GM23338 (cell line): ENCODE measurements around the gene MYO16. TPM values are rescaled to one million over a fixed set of nuclear protein-coding genes. Genes with fewer than 3 reads are reported as not detected.

Experiments
- ATAC-seq: fragments of 200-7000 bp; cut with Tn5 transposase; 3 replicates; pipeline ENCODE4 v1.9.1; 2020
- DNase-seq: peaks from one replicate; pipeline ENCODE4 v3.0.0-alpha.2; 2015; ENCODE audit warnings: low spot score
- H2AFZ ChIP-seq: fragments of 200-600 bp; sonication (generic); 2 replicates; pipeline ENCODE4 v1.8.0; 2016; ENCODE audit warnings: antibody characterized with exemption, mild to moderate bottlenecking, moderate library complexity
- H3F3A ChIP-seq: fragments of 200-600 bp; sonication (generic); replicated peaks from 2 replicates; pipeline ENCODE4 v1.8.0; 2017; ENCODE audit warnings: antibody characterized with exemption, mixed run types, low read depth
- H3K27ac ChIP-seq: fragments of 200-600 bp; sonication (generic); 2 replicates; pipeline ENCODE4 v1.6.1; 2016; ENCODE audit warnings: low read depth
- H3K27me3 ChIP-seq: fragments of 200-600 bp; sonication (generic); 2 replicates; pipeline ENCODE4 v1.8.0; 2016; ENCODE audit warnings: mild to moderate bottlenecking, mixed run types, moderate library complexity; ENCODE audit not compliant: insufficient read depth
- H3K36me3 ChIP-seq: fragments of 200-600 bp; sonication (generic); 2 replicates; pipeline ENCODE4 v1.8.0; 2016; ENCODE audit warnings: mild to moderate bottlenecking; ENCODE audit not compliant: insufficient read depth
- H3K4me1 ChIP-seq: fragments of 200-600 bp; sonication (generic); 2 replicates; pipeline ENCODE4 v1.8.0; 2016; ENCODE audit warnings: mild to moderate bottlenecking, moderate library complexity; ENCODE audit not compliant: insufficient read depth
- H3K4me2 ChIP-seq: fragments of 200-600 bp; sonication (generic); 2 replicates; pipeline ENCODE4 v1.7.1; 2017; ENCODE audit warnings: mixed run types
- H3K4me3 ChIP-seq: fragments of 200-600 bp; sonication (generic); 2 replicates; pipeline ENCODE4 v1.6.1; 2016; ENCODE audit warnings: mixed run types
- H3K79me2 ChIP-seq: fragments of 200-600 bp; sonication (generic); replicated peaks from 2 replicates; pipeline ENCODE4 v1.8.0; 2017; ENCODE audit warnings: mild to moderate bottlenecking; ENCODE audit not compliant: insufficient read depth
- H3K9me2 ChIP-seq: fragments of 200-600 bp; sonication (generic); 2 replicates; pipeline ENCODE4 v1.8.0; 2017; ENCODE audit not compliant: insufficient read depth
- H4K20me1 ChIP-seq: fragments of 200-600 bp; sonication (generic); replicated peaks from 2 replicates; pipeline ENCODE4 v1.8.0; 2017; ENCODE audit warnings: mild to moderate bottlenecking; ENCODE audit not compliant: insufficient read depth
- H3K27ac Mint-ChIP-seq: 2 replicates; pipeline ENCODE4 v1.8.0; 2020; ENCODE audit warnings: inconsistent platforms, mild to moderate bottlenecking, moderate library complexity, mixed read lengths
- H3K27me3 Mint-ChIP-seq: 3 replicates; pipeline ENCODE4 v1.8.0; 2022; ENCODE audit warnings: low read depth, mild to moderate bottlenecking, moderate library complexity, mixed read lengths, inconsistent platforms; ENCODE audit not compliant: insufficient read depth, poor library complexity
- H3K36me3 Mint-ChIP-seq: 3 replicates; pipeline ENCODE4 v1.8.0; 2021; ENCODE audit warnings: low read depth, mild to moderate bottlenecking, inconsistent platforms, moderate library complexity, mixed read lengths
- H3K4me1 Mint-ChIP-seq: 3 replicates; pipeline ENCODE4 v1.8.0; 2020; ENCODE audit warnings: mild to moderate bottlenecking, inconsistent platforms, mixed read lengths
- H3K4me3 Mint-ChIP-seq: 3 replicates; pipeline ENCODE4 v1.8.0; 2021; ENCODE audit warnings: moderate library complexity, mild to moderate bottlenecking, inconsistent platforms, mixed read lengths
- H3K9me3 Mint-ChIP-seq: 3 replicates; pipeline ENCODE4 v1.8.0; 2020; ENCODE audit warnings: moderate library complexity, mild to moderate bottlenecking, inconsistent platforms, mixed read lengths
- CREB1 ChIP-seq: fragments of 250-450 bp; sonication (Bioruptor Pico); IDR thresholded peaks from 2 replicates; pipeline ENCODE4 v1.5.0; 2020; ENCODE audit warnings: low read depth, mild to moderate bottlenecking, moderate library complexity
- EZH2 ChIP-seq: fragments of 200-600 bp; sonication (generic); IDR thresholded peaks from one replicate; pipeline ENCODE4 v1.8.0; 2017; ENCODE audit warnings: antibody characterized with exemption, mild to moderate bottlenecking, low read depth; ENCODE audit not compliant: unreplicated experiment
- EZH2phosphoT487 ChIP-seq: fragments of 200-600 bp; sonication (generic); IDR thresholded peaks from one replicate; pipeline ENCODE4 v1.8.1; 2018; ENCODE audit warnings: antibody characterized with exemption; ENCODE audit not compliant: unreplicated experiment
- JUNB ChIP-seq: IDR thresholded peaks from one replicate; pipeline ENCODE4 v1.6.1; 2016; ENCODE audit warnings: antibody characterized with exemption; ENCODE audit not compliant: unreplicated experiment
- NANOG ChIP-seq: IDR thresholded peaks from 2 replicates; pipeline ENCODE4 v1.6.1; 2016; ENCODE audit warnings: antibody characterized with exemption, borderline replicate concordance
- POLR2AphosphoS5 ChIP-seq: IDR thresholded peaks from 2 replicates; pipeline ENCODE4 v1.6.1; 2016; ENCODE audit warnings: antibody characterized with exemption, low read depth
- STAT1 ChIP-seq: IDR thresholded peaks from one replicate; pipeline ENCODE4 v1.6.1; 2016; ENCODE audit warnings: antibody characterized with exemption; ENCODE audit not compliant: unreplicated experiment
- ZNF114 ChIP-seq: fragments of 250-450 bp; sonication (Bioruptor Pico); IDR thresholded peaks from 2 replicates; pipeline ENCODE4 v1.5.0; 2020; ENCODE audit warnings: mild to moderate bottlenecking, moderate library complexity
- ZNF331 ChIP-seq: fragments of 250-450 bp; sonication (Bioruptor Pico); IDR thresholded peaks from 2 replicates; pipeline ENCODE4 v1.5.0; 2020; ENCODE audit warnings: low read depth, mild to moderate bottlenecking, moderate library complexity
- polyA plus RNA-seq: library from polyadenylated mRNA; unstranded; fragments of >200 nt; fragmentation: Nextera tagmentation; extraction: Ambion mirVana; gene quantifications from 2 replicates; pipeline ENCODE4 v1.2.1, GENCODE V29; 2016
- total RNA-seq: library from RNA; depleted of rRNA; stranded (reverse); fragments of >200 nt; shearing (Covaris generic); gene quantifications from 2 replicates; pipeline ENCODE4 v1.2.3, GENCODE V29; 2014
- TF ChIP-seq, protein P1 (sequence below), 2 experiments: fragments of 200-600 bp in 1 of 2; sonication (generic) in 1 of 2; conservative IDR thresholded peaks; 2 replicates each; pipeline versions ENCODE4 v1.5.1 to v1.6.1; 2016 to 2017; ENCODE audit warnings: antibody characterized with exemption in 2 of 2, low read depth in 2 of 2, mild to moderate bottlenecking in 2 of 2, moderate library complexity in 1 of 2
- TF ChIP-seq, protein P2 (sequence below): IDR thresholded peaks from one replicate; pipeline ENCODE4 v1.6.1; 2018; ENCODE audit warnings: antibody characterized with exemption; ENCODE audit not compliant: unreplicated experiment
- TF ChIP-seq, protein P3 (sequence below): IDR thresholded peaks from 2 replicates; pipeline ENCODE4 v1.6.1; 2016; ENCODE audit warnings: antibody characterized with exemption
- TF ChIP-seq, protein P4 (sequence below): fragments of 250-450 bp; sonication (Bioruptor Pico); IDR thresholded peaks from 2 replicates; pipeline ENCODE4 v1.5.0; 2020; ENCODE audit warnings: mild to moderate bottlenecking, moderate library complexity

Gene MYO16
- total and polyA plus RNA-seq, 2 experiments from 2014 or later: 0.10 to 0.13 TPM

DNA sequence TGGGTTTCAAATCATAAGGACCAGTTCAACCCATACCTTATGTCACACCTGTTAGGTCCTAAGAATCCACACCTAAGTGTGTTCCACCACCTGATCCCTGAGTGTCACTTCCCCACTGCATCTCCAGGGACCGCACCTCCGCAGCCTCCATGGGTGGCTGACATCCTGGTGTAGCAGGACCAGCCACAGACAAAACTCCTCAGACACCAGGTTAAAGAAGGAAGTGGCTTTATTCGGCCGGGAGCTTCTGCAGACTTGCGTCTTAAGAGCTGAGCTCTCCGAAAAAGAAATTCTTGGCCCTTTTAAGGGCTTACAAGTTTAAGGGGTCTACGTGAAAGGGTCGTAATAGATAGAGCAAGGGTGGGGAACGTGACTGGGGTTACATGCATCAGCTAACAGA is 509.9 kb downstream of the MYO16 start:
- H3K27me3 ChIP-seq: peaks cover 17% of the 10 kb centered on the region
- no peaks in the 10 kb centered on the region for H3K9me2 ChIP-seq
- DNase-seq (no peak), ATAC-seq (no peak)
- no peak for TF ChIP-seq ZNF114 (CRISPR knock-in tag)
- TF ChIP-seq, protein P1, sequence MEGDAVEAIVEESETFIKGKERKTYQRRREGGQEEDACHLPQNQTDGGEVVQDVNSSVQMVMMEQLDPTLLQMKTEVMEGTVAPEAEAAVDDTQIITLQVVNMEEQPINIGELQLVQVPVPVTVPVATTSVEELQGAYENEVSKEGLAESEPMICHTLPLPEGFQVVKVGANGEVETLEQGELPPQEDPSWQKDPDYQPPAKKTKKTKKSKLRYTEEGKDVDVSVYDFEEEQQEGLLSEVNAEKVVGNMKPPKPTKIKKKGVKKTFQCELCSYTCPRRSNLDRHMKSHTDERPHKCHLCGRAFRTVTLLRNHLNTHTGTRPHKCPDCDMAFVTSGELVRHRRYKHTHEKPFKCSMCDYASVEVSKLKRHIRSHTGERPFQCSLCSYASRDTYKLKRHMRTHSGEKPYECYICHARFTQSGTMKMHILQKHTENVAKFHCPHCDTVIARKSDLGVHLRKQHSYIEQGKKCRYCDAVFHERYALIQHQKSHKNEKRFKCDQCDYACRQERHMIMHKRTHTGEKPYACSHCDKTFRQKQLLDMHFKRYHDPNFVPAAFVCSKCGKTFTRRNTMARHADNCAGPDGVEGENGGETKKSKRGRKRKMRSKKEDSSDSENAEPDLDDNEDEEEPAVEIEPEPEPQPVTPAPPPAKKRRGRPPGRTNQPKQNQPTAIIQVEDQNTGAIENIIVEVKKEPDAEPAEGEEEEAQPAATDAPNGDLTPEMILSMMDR (conservative IDR thresholded peaks at IDR 0.05; ENCODE audit: low read depth in 2 of 2): no peak
- TF ChIP-seq NANOG: no peak
- TF ChIP-seq POLR2AphosphoS5: no peak
- TF ChIP-seq CREB1 (CRISPR knock-in tag): no peak
- no peak for TF ChIP-seq ZNF331
- no peak for TF ChIP-seq EZH2
- TF ChIP-seq, protein P2, sequence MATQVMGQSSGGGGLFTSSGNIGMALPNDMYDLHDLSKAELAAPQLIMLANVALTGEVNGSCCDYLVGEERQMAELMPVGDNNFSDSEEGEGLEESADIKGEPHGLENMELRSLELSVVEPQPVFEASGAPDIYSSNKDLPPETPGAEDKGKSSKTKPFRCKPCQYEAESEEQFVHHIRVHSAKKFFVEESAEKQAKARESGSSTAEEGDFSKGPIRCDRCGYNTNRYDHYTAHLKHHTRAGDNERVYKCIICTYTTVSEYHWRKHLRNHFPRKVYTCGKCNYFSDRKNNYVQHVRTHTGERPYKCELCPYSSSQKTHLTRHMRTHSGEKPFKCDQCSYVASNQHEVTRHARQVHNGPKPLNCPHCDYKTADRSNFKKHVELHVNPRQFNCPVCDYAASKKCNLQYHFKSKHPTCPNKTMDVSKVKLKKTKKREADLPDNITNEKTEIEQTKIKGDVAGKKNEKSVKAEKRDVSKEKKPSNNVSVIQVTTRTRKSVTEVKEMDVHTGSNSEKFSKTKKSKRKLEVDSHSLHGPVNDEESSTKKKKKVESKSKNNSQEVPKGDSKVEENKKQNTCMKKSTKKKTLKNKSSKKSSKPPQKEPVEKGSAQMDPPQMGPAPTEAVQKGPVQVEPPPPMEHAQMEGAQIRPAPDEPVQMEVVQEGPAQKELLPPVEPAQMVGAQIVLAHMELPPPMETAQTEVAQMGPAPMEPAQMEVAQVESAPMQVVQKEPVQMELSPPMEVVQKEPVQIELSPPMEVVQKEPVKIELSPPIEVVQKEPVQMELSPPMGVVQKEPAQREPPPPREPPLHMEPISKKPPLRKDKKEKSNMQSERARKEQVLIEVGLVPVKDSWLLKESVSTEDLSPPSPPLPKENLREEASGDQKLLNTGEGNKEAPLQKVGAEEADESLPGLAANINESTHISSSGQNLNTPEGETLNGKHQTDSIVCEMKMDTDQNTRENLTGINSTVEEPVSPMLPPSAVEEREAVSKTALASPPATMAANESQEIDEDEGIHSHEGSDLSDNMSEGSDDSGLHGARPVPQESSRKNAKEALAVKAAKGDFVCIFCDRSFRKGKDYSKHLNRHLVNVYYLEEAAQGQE: no peak
- no peak for TF ChIP-seq STAT1
- TF ChIP-seq, protein P3, sequence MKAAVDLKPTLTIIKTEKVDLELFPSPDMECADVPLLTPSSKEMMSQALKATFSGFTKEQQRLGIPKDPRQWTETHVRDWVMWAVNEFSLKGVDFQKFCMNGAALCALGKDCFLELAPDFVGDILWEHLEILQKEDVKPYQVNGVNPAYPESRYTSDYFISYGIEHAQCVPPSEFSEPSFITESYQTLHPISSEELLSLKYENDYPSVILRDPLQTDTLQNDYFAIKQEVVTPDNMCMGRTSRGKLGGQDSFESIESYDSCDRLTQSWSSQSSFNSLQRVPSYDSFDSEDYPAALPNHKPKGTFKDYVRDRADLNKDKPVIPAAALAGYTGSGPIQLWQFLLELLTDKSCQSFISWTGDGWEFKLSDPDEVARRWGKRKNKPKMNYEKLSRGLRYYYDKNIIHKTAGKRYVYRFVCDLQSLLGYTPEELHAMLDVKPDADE: no peak
- no peak for TF ChIP-seq EZH2phosphoT487
- TF ChIP-seq, protein P4, sequence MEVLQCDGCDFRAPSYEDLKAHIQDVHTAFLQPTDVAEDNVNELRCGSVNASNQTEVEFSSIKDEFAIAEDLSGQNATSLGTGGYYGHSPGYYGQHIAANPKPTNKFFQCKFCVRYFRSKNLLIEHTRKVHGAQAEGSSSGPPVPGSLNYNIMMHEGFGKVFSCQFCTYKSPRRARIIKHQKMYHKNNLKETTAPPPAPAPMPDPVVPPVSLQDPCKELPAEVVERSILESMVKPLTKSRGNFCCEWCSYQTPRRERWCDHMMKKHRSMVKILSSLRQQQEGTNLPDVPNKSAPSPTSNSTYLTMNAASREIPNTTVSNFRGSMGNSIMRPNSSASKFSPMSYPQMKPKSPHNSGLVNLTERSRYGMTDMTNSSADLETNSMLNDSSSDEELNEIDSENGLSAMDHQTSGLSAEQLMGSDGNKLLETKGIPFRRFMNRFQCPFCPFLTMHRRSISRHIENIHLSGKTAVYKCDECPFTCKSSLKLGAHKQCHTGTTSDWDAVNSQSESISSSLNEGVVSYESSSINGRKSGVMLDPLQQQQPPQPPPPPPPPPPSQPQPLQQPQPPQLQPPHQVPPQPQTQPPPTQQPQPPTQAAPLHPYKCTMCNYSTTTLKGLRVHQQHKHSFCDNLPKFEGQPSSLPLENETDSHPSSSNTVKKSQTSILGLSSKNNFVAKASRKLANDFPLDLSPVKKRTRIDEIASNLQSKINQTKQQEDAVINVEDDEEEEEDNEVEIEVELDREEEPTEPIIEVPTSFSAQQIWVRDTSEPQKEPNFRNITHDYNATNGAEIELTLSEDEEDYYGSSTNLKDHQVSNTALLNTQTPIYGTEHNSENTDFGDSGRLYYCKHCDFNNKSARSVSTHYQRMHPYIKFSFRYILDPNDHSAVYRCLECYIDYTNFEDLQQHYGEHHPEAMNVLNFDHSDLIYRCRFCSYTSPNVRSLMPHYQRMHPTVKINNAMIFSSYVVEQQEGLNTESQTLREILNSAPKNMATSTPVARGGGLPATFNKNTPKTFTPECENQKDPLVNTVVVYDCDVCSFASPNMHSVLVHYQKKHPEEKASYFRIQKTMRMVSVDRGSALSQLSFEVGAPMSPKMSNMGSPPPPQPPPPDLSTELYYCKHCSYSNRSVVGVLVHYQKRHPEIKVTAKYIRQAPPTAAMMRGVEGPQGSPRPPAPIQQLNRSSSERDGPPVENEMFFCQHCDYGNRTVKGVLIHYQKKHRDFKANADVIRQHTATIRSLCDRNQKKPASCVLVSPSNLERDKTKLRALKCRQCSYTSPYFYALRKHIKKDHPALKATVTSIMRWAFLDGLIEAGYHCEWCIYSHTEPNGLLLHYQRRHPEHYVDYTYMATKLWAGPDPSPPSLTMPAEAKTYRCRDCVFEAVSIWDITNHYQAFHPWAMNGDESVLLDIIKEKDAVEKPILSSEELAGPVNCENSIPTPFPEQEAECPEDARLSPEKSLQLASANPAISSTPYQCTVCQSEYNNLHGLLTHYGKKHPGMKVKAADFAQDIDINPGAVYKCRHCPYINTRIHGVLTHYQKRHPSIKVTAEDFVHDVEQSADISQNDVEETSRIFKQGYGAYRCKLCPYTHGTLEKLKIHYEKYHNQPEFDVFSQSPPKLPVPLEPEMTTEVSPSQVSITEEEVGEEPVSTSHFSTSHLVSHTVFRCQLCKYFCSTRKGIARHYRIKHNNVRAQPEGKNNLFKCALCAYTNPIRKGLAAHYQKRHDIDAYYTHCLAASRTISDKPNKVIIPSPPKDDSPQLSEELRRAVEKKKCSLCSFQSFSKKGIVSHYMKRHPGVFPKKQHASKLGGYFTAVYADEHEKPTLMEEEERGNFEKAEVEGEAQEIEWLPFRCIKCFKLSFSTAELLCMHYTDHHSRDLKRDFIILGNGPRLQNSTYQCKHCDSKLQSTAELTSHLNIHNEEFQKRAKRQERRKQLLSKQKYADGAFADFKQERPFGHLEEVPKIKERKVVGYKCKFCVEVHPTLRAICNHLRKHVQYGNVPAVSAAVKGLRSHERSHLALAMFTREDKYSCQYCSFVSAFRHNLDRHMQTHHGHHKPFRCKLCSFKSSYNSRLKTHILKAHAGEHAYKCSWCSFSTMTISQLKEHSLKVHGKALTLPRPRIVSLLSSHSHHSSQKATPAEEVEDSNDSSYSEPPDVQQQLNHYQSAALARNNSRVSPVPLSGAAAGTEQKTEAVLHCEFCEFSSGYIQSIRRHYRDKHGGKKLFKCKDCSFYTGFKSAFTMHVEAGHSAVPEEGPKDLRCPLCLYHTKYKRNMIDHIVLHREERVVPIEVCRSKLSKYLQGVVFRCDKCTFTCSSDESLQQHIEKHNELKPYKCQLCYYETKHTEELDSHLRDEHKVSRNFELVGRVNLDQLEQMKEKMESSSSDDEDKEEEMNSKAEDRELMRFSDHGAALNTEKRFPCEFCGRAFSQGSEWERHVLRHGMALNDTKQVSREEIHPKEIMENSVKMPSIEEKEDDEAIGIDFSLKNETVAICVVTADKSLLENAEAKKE (CRISPR knock-in tag): no peak
- TF ChIP-seq JUNB: no peak
- no peaks in the 10 kb centered on the region for H3K79me2 ChIP-seq
- H3K4me2 ChIP-seq: no peak overlapping the region
- Mint-ChIP-seq H3K4me3 (no peak overlapping the region), H3K4me1 (no peaks in the 10 kb centered on the region), H3K27me3 (peaks cover 10% of the 10 kb centered on the region), H3K36me3 (peaks cover 16% of the 10 kb centered on the region; the same call in 2 of the 3 replicates), H3K27ac (no peak overlapping the region), H3K9me3 (peaks cover 20% of the 10 kb centered on the region)
- H3K27ac ChIP-seq: no peak overlapping the region
- no peaks in the 10 kb centered on the region for H3F3A ChIP-seq
- peaks cover 9% of the 10 kb centered on the region; the same call in 1 of the 2 replicates for H3K36me3 ChIP-seq
- H2AFZ ChIP-seq: no peak overlapping the region
- no peak overlapping the region for H3K4me3 ChIP-seq
- no peaks in the 10 kb centered on the region for H4K20me1 ChIP-seq
- no peaks in the 10 kb centered on the region for H3K4me1 ChIP-seq
